Gastrocnemius medialis (tissue), 4 donors: ENCODE results near the gene XPR1. TPM values are rescaled to one million over a fixed set of nuclear protein-coding genes. Genes with fewer than 3 reads are reported as not detected.

ENCODE experiments used
- ATAC-seq, 2 donors: fragments of 150-250 bp; one replicate each; pipeline ENCODE4 v1.9.1; 2016
- DNase-seq, 2 donors: peaks; one replicate each; pipeline ENCODE4 v3.0.0-alpha.2; 2019
- H3K27ac ChIP-seq, 4 donors: fragments of 200-600 bp; sonication (generic); 1 replicate in 1 of 4; 2 replicates in 3 of 4; pipeline ENCODE4 v1.5.1; 2016 to 2018; ENCODE audit warnings: mild to moderate bottlenecking in 2 of 4, moderate library complexity in 1 of 4
- H3K27me3 ChIP-seq, 3 donors: fragments of 200-600 bp; sonication (generic) in 2 of 3; 1 replicate in 1 of 3; 2 replicates in 2 of 3; pipeline versions ENCODE4 v1.5.1 to v1.6.0; 2016 to 2019; ENCODE audit warnings: mild to moderate bottlenecking in 1 of 3, moderate library complexity in 1 of 3
- H3K36me3 ChIP-seq, 2 donors: fragments of 200-600 bp; sonication (generic) in 1 of 2; one replicate each; pipeline ENCODE4 v1.5.1; 2017 to 2018
- H3K4me1 ChIP-seq, 2 donors: fragments of 200-600 bp; sonication (generic) in 1 of 2; one replicate each; pipeline ENCODE4 v1.5.1; 2016 to 2017; ENCODE audit warnings: mild to moderate bottlenecking in 2 of 2
- H3K4me3 ChIP-seq, 4 donors: fragments of 200-600 bp; sonication (generic) in 3 of 4; 1 replicate in 1 of 4; 2 replicates in 3 of 4; pipeline ENCODE4 v1.5.1; 2016 to 2019; ENCODE audit warnings: mild to moderate bottlenecking in 2 of 4
- H3K9me3 ChIP-seq, 3 donors: fragments of 200-600 bp; sonication (generic) in 2 of 3; 1 replicate in 1 of 3; 2 replicates in 2 of 3; pipeline ENCODE4 v1.5.1; 2016 to 2019
- CTCF ChIP-seq, 5 experiments: fragments of 450-650 bp in 3 of 5; fragments of 200-600 bp in 2 of 5; sonication (generic) in 2 of 5; IDR thresholded peaks in 4 of 5; conservative IDR thresholded peaks in 1 of 5; 1 replicate in 4 of 5; 2 replicates in 1 of 5; pipeline ENCODE4 v1.5.1; 2016 to 2019; ENCODE audit warnings: antibody characterized with exemption in 5 of 5, mild to moderate bottlenecking in 3 of 5, moderate library complexity in 3 of 5
- POLR2A ChIP-seq, 2 donors: fragments of 450-650 bp; IDR thresholded peaks; one replicate each; pipeline ENCODE4 v1.6.1; 2017; ENCODE audit warnings: antibody characterized with exemption in 2 of 2, mild to moderate bottlenecking in 2 of 2, moderate library complexity in 2 of 2
- in situ Hi-C, 4 donors: fragments of 200-750 bp; cut with MboI; loops; one replicate each; pipeline versions ENCODE4 v1.15.0 to v1.8.0; 2017; ENCODE audit warnings: low sequenced_read_pairs in 4 of 4
- intact Hi-C: fragments of 100-400 bp; cut with DNase I; formaldehyde crosslinking; loops from one replicate; pipeline ENCODE4 v1.15.1; 2023; ENCODE audit warnings: low total_unique reads
- total RNA-seq, 4 donors: library from RNA; depleted of rRNA; stranded (reverse); fragments of >200 nt; gene quantifications; one replicate each; pipeline versions ENCODE4 v1.1.0 to v1.2.3, GENCODE V29; 2016

Gene XPR1
- total RNA-seq, 4 donors from 2014 or later = 14.5 to 24.9 (median 18.6) TPM

- no peak for ATAC-seq
- Histone ChIP-seq H3K4me3 (no peak overlapping the region), H3K27ac (no peak overlapping the region), H3K9me3 (no peaks in the 10 kb centered on the region), H3K36me3 (no peaks in the 10 kb centered on the region), H3K27me3 (no peaks in the 10 kb centered on the region), H3K4me1 (peaks cover 4 to 5% of the 10 kb centered on the region in 2 donors)
- in situ Hi-C loops = no loop called here
- no peak for TF ChIP-seq POLR2A (IDR thresholded peaks at IDR 0.05)
- no peak for TF ChIP-seq CTCF (IDR thresholded peaks at IDR 0.05 in 4 of 5, conservative IDR thresholded peaks at IDR 0.05 in 1 of 5)
- intact Hi-C loops = no loop called here
- no peak for DNase-seq
These were observed 300.6 kb downstream of the XPR1 start for GRCh38 chr1:180932378-180932777.

- Histone ChIP-seq H3K36me3 (no peaks in the 10 kb centered on the region), H3K27me3 (no peaks in the 10 kb centered on the region), H3K27ac (no peak overlapping the region), H3K9me3 (no peaks in the 10 kb centered on the region), H3K4me3 (no peak overlapping the region), H3K4me1 (no peaks in the 10 kb centered on the region)
- ATAC-seq = no peak
- DNase-seq = no peak
- in situ Hi-C loops (no loop called here), intact Hi-C loops (no loop called here)
- TF ChIP-seq POLR2A (IDR thresholded peaks at IDR 0.05) (no peak), CTCF (IDR thresholded peaks at IDR 0.05 in 4 of 5, conservative IDR thresholded peaks at IDR 0.05 in 1 of 5) (no peak)
These were observed 301.3 kb downstream of the XPR1 start for GRCh38 chr1:180933141-180933540.

GRCh38 chr1:180934563-180934962, 302.7 kb downstream of the XPR1 start:
- Histone ChIP-seq H3K27me3 (no peaks in the 10 kb centered on the region), H3K4me3 (no peak overlapping the region), H3K4me1 (no peaks in the 10 kb centered on the region), H3K9me3 (no peaks in the 10 kb centered on the region), H3K36me3 (no peaks in the 10 kb centered on the region), H3K27ac (no peak overlapping the region)
- intact Hi-C loops = no loop called here
- ATAC-seq (no peak), DNase-seq (no peak)
- TF ChIP-seq CTCF (IDR thresholded peaks at IDR 0.05 in 4 of 5, conservative IDR thresholded peaks at IDR 0.05 in 1 of 5) = no peak
- TF ChIP-seq POLR2A (IDR thresholded peaks at IDR 0.05) = no peak
- in situ Hi-C loops = no loop called here

GRCh38 chr1:180935326-180936109, 303.7 kb downstream of the XPR1 start:
- DNase-seq (no peak), ATAC-seq (no peak)
- TF ChIP-seq CTCF (IDR thresholded peaks at IDR 0.05 in 4 of 5, conservative IDR thresholded peaks at IDR 0.05 in 1 of 5) (no peak), POLR2A (IDR thresholded peaks at IDR 0.05) (no peak)
- H3K4me3 ChIP-seq = no peak overlapping the region
- H3K36me3 ChIP-seq = no peaks in the 10 kb centered on the region
- H3K9me3 ChIP-seq = no peaks in the 10 kb centered on the region
- H3K27me3 ChIP-seq = no peaks in the 10 kb centered on the region
- in situ Hi-C loops = no loop called here
- H3K27ac ChIP-seq = no peak overlapping the region
- no peaks in the 10 kb centered on the region for H3K4me1 ChIP-seq
- intact Hi-C loops = no loop called here
